ENCODE data around the gene SPTLC1.
"Not testable (repeated sequence)": the region's sequence is repeated elsewhere in the genome, so short reads cannot be mapped to it uniquely, and the experiment has no call there.

Gene SPTLC1

DNA sequence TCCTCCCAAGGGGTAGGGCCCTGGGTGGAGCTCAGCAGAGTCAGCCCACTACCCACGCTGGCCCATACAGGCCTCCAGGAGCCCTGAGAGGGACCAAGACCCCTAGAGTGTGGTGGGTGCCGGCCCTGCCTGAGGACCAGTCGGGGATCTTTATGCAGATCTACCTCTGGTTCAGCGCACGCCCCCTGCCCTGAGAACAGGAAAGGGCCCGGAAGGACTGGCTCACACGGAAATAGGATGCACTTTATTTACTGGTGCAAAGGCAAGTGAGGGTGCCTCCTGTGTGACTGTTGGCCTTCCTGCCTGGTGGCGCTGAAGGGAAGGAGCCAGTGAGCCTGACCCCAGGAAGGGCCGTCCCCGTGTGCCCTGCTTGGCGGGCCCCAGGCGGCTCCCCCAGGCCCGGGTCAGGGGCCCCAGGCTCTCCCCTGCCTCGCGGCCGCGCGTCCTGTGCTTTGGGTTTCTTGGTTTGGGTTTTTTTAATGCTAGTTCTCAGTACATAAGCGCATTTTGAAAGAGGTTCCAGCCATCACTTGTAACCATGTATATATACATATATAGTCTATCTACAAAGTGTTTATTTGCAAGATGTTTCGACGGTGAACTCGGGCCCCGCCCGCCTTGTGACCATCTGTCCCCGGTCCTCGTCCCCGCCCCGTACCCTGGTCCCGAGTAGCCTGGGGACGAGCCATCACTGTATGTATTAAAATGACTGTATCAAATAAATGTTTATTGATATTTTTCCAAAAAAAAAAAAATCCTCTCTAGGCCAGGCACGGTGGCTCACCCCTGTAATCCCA, 88.8 kb downstream of the SPTLC1 start:
- DNase-seq: no peak

DNA sequence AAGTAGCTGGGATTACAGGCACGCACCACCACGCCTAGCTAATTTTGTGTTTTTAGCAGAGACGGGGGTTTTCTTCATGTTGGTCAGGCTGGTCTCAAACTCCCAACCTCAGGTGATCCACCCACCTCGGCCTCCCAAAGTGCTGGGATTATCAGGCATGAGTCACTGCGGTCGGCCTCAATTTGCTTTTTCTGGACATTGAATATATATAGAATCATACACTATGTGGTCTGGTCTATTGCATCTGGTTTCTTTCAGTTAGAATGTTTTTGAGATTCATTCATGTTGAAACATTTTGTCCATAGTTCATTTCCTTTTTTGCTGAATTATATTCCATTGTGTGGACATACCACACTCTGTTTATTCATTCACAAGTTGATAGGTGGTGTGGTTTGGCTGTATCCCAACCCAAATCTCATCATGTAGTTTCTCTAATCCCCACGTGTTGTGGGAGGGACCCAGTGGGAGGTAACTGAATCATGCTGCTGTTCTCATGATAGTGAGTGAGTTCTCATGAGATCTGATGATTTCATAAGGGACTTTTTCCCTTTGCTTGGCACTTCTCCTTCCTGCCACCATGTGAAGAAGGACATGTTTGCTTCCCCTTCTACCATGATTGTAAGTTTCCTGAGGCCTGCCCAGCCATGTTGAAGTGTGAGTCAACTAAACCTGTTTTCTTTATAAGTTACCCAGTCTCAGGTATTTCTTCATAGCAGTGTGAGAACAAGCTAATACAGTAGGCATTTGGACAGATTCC, 93.2 kb downstream of the SPTLC1 start:
- DNase-seq: not testable (repeated sequence)

DNA sequence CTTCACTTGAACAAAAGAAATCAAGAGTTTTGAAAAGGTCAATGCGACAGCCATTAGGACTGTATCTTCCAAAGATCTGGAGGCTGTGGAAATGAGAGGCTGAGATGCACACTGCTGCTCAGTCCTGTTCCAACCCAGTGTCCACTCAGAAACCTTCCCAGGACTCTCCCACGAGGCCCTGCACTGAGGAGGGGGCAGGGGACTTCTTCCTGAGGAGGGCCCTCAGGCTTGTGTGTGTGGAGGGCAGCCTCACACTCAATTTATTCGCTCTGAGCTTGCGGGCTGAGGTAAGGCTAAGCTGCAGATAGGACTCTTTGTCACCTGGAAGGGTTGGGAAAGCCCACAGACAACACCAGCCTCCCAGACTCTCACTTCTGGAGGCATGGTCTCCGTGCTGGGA, 95.6 kb downstream of the SPTLC1 start:
- DNase-seq: no peak

DNA sequence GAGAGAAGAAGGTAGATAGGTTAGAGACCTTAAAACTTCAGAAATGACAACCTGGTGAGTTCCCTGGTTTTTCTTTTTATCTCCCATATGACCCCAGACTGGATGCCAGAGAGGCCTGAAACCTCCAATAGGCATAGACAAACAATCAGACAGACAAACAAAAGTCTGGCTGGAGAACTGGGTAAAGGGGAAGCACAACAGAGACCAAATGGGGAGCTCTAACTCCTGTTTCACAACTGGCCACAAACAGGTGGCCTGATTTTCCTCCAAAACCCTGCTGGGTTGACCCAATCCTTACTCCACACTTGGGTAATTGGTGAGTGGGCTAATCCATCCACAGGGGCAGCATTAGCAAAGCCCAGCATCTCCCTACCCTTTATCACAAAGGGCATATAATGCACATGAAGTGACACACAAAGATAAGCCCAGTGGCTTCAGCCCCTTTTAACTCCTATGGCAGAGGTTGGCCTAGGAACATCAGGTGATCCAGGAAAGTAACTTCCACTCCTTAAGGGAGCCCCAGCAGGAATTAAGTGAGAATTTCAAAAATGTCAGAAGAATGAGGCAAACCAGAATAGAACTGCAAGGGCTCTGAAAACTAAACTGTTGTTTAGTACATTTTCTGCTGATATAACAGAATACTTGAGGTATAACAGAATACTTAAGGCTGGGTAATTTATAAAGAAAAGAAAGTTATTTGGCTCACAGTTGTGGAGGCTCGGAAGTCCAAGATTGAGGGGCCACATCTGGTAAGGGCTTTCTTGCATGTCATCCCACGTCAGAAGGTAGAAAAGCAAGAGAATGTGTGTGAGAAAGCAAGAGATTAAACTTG, 104.3 kb downstream of the SPTLC1 start:
- no peak for DNase-seq

DNA sequence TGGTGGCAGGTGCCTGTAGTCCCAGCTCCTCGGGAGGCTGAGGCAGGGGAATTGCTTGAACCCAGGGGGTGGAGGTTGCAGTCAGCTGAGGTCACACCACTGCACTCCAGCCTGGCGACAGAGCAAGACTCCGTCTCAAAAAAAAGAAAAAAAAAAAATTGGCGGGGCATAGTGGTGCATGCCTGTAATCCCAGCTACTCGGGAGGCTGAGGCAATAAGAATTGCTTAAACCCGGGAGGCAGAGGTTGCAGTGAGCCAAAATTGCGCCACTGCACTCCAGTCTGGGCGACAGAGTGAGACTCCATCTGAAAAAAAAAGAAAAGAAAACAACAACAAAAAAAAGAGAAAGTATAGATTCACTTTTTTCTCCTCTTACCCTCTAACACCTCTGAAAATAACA, 105.0 kb downstream of the SPTLC1 start:
- DNase-seq: not testable (repeated sequence)

DNA sequence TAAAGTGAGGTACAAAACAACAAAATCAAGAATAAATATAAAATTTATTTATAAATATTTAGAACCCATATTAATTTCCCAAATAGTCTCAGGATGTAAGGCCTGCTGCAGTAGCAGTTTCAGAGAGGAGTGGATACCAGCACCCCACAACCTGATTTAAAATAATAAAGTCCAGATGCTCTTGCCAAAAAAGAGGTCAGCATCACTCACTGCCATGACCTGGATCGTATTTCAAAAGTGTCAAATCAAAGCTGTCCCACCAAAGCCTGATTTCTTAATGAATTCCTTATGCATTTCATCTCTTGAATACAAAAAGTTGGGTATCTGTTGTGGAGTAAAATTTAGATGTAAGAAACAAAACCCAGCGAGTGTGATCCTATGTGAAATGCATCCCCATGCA, 107.2 kb downstream of the SPTLC1 start:
- DNase-seq: no peak

DNA sequence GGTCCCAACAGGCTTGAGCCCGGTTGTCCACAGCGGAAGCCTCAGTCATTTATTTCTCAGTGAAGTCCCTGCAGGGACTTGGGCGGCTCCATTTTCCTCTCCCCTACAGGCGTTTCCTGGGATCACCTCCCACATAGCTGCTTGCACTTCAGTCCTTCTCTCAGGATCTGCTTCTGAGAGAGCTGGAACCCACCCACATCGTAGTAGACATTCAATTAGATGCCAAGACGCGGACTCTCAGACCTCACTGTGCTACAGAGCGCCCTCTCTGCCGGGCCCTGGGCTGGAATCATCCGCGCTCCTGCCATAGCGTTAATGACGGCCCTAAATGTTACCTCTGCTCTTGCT, 111.2 kb downstream of the SPTLC1 start:
- DNase-seq: no peak

DNA sequence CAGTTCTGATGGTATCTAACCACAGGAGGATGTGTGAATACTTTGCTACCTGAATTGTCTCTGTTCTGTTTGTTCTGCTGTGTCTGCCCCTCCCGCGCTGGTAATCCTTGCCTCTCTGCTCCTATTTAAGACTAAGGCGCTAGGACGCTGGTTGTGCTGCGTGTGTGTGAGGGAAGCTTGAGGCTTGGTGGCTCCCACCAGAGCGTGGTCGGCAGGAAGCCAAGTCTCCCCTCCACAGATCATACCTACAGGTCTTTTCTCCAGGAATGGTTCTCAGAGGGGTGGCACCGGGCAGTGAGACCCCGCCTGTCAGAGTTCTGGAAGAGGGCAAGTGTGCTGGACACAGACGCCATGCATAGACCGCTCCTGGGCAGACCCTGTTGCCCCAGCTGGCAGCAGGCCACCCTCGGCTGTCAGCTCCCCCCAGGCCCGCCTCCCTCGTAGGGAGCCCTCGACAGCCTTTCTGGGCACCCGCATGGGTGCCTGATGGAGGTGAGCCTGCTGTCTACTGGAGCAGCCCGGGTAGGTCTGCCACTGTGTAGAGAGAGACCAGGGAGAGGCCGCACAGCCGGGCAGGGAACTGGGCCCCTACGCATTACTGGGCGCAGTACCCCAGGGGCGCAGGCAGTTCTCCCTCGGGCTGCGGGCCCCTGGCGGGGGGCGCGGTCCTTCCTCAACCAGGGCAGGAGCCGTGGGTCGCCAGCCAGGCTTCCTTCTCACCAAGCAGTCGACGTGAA, 111.7 kb downstream of the SPTLC1 start:
- DNase-seq: no peak

DNA sequence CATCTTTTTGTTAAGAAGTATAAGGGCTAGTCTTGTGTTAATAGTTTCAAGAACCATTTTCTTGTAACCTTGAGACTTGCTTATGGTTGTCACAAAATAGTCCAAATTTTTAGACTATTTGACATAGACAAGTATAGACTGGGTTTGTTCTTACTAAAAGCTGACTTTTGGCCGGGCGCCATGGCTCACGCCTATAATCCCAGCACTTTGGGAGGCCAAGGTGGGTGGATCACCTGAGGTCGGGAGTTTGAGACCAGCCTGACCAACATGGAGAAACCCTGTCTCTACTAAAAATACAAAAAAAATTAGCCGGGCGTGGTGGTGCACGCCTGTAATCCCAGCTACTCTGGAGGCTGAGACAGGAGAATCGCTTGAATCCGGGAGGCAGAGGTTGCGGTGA, 113.3 kb downstream of the SPTLC1 start:
- not testable (repeated sequence) for DNase-seq

DNA sequence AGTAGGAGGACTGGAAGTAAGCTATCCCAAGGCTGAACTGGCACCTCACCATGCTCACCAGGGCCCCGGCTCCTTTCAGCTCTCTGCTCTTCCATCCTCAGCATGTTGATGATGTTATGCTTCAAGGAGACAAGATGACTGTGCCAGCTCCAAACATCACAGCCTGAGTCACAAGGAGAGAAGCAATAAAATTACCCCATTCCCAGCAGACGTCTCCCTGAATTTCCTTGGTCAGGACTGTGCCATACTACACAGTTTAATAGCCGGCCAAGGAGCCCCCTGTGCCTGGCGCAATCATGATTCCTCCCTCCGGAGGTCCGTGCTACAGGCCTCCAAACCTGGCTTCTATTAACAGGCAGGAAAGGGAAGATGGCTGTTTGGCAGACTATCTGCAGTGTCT, 114.0 kb downstream of the SPTLC1 start:
- DNase-seq: no peak

DNA sequence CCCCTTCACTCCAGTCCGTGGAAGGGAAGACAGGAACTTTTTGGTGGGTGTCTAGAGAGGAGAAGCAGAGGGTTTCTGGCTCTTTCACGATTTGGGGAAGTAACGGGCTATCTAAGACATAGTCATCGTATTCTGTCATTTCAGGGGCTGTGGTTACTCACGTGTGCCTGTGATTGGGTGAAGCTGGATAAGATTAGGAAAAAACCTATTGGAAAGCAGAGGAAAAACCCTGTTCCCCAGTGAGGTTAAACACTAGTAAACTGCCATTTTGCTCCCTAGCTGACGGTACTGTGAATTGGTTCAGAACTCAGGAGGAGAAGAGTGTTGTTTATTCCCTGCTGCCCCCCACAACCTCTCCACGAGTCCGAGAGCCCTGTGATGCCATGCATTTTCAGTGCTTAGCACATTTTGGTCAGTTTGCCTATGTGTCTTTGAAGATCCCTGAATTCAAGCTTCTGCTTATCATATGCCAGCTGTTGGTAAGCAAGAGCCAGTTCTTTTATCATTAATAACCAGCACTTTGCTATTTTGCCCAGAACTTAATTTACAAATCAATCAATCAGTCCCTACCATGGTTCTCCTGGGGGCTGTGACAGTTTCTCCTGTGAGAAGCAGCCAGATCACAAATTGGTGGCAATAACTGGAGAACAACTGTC, 120.1 kb downstream of the SPTLC1 start:
- no peak for DNase-seq

DNA sequence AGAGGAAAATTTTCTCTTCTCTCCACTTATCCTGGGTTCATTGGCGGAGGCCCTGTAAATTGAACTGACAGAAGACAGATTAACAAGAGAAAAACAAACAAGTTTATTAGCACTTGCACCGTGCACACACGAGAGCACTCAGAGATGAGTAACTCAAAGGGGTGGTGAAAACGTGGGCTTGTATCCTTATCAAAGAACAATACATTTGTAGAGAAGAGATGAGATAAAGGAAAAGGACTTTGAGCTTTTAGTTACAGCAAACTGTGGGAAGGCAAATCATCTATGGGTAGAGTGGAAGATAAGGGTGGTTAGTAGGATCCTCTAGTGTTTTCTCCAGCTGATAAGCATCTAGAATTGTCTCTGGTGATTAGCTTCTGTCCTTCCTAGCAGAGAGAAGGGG, 120.8 kb downstream of the SPTLC1 start:
- DNase-seq: no peak

DNA sequence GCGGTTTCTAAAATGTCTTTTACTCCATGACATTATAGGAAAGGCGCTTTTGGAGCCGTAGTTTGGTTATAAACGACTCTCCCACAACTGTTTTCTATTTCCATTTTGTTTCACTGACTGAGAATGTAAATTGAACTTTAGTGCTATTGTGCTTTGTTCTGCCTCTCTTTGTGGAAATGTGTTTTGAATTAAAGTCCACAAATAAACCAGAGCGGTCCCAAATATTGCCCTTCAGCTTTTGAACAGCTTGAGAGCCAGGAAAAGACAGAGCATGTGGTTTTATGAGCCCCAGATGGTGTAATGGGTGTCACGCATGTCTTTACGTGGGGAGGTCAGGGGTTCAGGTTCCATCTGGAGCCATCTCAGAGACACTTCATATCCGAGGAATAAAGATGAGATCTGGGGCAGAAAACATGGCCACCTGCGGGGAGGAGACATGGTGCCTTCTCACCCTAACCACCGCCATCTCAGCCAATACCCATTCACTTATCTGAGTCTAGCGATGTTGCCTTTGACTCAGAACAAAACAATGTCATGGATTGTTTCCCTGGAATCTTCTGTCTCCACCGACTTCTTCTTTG, 122.7 kb downstream of the SPTLC1 start:
- DNase-seq: no peak

DNA sequence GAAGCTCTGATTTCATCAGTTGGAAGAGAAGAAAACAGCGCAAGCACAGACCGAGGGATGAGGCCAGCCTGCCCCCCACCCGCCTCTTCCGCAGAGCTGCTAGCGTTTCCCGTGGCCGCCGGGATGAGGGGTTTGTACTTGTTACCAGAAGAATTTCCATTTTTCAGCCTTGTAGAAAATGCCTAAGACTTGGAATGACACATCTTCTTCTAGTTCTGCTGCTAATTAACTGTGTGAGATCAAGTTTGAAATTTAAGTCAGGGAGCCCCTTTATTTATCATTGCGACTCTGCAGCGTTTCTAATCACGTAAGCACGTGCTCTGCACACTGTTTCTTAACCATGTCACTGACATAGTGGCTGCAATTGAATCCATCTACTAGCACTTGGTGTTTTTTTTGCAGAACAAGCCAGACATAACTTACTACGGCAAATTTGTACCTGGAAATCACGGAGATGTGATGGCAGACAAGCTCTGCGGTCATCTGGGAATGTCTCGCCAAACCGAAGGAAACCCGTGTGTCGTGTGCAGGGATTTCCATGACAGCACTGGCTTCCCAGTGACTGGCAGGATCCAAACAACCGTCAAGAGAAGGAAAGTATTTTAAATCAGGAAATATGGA, 123.4 kb downstream of the SPTLC1 start:
- DNase-seq: no peak

DNA sequence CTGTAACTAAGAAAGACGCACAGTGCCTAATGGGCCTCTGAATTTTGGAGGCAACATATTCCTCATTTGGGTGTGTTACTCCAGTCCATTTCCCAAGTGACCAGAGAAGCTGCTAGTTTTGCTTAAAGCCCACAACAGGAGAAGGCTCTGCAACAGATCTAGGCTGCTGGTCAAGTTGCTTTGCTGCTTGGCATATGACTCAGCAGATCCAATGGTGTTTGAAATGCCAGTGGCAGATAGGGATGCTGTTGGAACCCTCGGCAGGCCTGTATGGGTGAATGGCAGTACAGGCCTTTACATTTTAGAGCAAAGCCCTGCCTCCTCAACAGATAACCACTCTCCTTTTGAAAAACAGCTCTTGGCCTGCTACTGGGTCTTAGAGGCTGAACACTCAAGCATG, 129.0 kb downstream of the SPTLC1 start:
- DNase-seq: no peak

DNA sequence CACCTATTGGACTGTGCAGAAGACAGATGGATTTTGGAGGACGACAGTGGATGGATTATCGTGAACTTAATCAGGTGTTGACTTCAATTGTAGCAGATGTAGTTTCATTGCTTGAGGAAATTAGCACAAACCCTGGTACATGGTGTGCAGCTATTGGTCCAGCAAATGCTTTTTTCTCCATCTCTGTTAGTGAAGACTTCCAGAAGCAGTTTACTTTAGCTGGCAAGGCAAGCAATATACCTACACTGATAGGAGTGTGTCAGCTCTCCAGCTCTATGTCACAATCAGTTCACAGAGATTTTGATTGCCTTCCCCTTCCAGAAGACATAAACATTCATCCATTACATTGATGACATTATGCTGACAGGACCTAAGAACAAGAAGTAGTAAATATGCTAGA, 129.5 kb downstream of the SPTLC1 start:
- DNase-seq: no peak
